BJ (cell line): Measurements from ENCODE around the gene SOD3. TPM values are rescaled to one million over a fixed set of nuclear protein-coding genes. Genes with fewer than 3 reads are reported as not detected.

ENCODE experiments used
- CTCF ChIA-PET: fragments of 350-600 bp; formaldehyde crosslinking; extraction: SDS; loops from one replicate; lab custom pipeline; 2021; ENCODE audit warnings: antibody characterized with exemption, inconsistent platforms; lab: Yijun Ruan, JAX
- POLR2A ChIA-PET: fragments of 300-600 bp; sonication (Branson Sonifier 250); formaldehyde crosslinking; extraction: SDS; loops from one replicate; lab custom pipeline; 2021; ENCODE audit warnings: antibody characterized with exemption; lab: Charles Lee
- DNase-seq: peaks from one replicate; pipeline ENCODE4 v3.0.0-alpha.2; 2011; ENCODE audit warnings: low read depth
- H3K27me3 ChIP-seq: 2 replicates; pipeline ENCODE4 v1.6.0; 2011; ENCODE audit warnings: low read length; ENCODE audit not compliant: control insufficient read depth, insufficient read depth
- H3K36me3 ChIP-seq: 2 replicates; pipeline ENCODE4 v1.5.1; 2011; ENCODE audit warnings: low read length; ENCODE audit not compliant: control insufficient read depth, insufficient read depth
- H3K4me3 ChIP-seq: 2 replicates; pipeline ENCODE4 v1.5.1; 2011; ENCODE audit warnings: low read depth, mild to moderate bottlenecking, control low read depth, low read length
- CTCF ChIP-seq: IDR thresholded peaks from 2 replicates; pipeline ENCODE4 v1.5.1; 2011; ENCODE audit warnings: low read depth, mild to moderate bottlenecking, control low read depth, inconsistent platforms, low read length, moderate library complexity; ENCODE audit not compliant: insufficient read depth
- polyA plus RNA-seq: library from polyadenylated mRNA; depleted of rRNA; stranded (reverse); fragments of >200 nt; gene quantifications from 2 replicates; pipeline ENCODE4 v1.2.3, GENCODE V29; 2011

SOD3 gene
- polyA plus RNA-seq, 1 experiment, result 25.7 TPM

DNA sequence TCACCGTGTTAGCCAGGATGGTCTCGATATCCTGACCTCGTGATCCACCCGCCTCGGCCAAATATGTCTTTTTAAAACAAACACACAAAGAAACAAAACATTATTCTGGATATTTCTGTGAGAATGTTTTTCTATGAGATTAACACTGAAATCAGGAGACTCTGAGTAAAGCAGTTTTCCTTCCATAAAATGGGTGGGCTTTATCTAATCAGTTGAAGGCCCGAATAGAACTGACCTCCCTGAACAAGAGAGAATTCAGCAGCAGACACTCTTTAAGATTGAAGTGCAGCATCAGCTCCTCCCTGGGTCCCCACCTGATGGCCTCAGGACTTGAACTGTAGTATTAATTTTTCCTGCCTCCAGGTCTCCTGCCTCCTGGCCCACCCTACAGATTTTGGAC lies 22.4 kb upstream of the SOD3 start:
- Histone ChIP-seq H3K4me3 (no peak overlapping the region), H3K27me3 (no peaks in the 10 kb centered on the region), H3K36me3 (no peaks in the 10 kb centered on the region)
- ChIA-PET POLR2A (no interaction called here), CTCF (no interaction called here)
- no peak for TF ChIP-seq CTCF
- no peak for DNase-seq

- DNase-seq, result no peak
- ChIA-PET POLR2A (interaction anchor here (0.6 kb wide), 2 partner anchors 249 to 397 kb away, joined by 3 read pairs; no protein-coding TSS in a partner anchor), CTCF (no interaction called here)
Observed at GRCh38 chr4:24774452-24774851, 20.9 kb upstream of the SOD3 start.

DNA sequence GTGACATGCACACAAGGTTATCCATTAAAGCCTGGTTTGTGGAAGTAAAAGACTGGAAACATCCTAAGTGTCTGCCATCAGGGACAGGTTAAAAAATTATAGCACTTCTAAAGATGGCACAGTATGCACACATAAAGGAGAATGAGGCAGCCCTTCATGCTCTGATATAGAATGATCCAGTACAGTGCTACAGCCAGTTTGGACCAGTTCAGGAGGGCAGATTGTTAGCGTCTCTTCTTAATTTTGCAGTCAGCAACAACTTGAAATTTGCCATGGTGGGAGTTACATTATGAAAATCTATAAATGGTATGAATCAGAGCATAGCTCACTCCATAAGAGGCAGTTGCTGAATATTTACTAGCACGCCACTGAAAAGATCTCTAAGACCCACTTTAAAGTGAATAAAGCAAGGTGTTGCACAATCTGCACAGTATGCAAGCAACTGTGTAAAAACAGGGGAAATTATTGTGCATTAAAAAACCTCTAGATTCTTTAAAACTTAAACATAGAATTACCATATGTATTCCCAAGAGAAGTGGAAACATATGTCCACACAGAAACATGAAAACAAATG lies 20.3 kb upstream of the SOD3 start:
- H3K36me3 ChIP-seq, result no peaks in the 10 kb centered on the region
- no peak for TF ChIP-seq CTCF
- ChIA-PET CTCF (no interaction called here), POLR2A (interaction anchor here (0.6 kb wide), 2 partner anchors 103 to 250 kb away, joined by 3 to 20 read pairs; no protein-coding TSS in a partner anchor)
- H3K4me3 ChIP-seq, result no peak overlapping the region
- DNase-seq, result no peak
- no peaks in the 10 kb centered on the region for H3K27me3 ChIP-seq

More at GRCh38 chr4:24774452-24774851, 20.9 kb upstream of the SOD3 start:
- Histone ChIP-seq H3K4me3 (no peak overlapping the region), H3K36me3 (no peaks in the 10 kb centered on the region), H3K27me3 (no peaks in the 10 kb centered on the region)
- TF ChIP-seq CTCF, result no peak

- DNase-seq, result no peak
- ChIA-PET POLR2A (interaction anchor here (0.6 kb wide), 1 partner anchor 102 kb away, joined by 20 read pairs; no protein-coding TSS in a partner anchor), CTCF (no interaction called here)
Observed at GRCh38 chr4:24775750-24776149, 19.6 kb upstream of the SOD3 start.

More at GRCh38 chr4:24775750-24776149, 19.6 kb upstream of the SOD3 start:
- no peak overlapping the region for H3K4me3 ChIP-seq
- no peaks in the 10 kb centered on the region for H3K36me3 ChIP-seq
- H3K27me3 ChIP-seq, result no peaks in the 10 kb centered on the region
- TF ChIP-seq CTCF, result no peak
